KMS-11 (cell line): Measurements from ENCODE around the gene PRDM12.

Source experiments
- H2AFZ ChIP-seq: fragments of 200-600 bp; sonication (generic); 2 replicates; pipeline ENCODE4 v1.6.1; 2016; ENCODE audit warnings: antibody characterized with exemption, mixed run types, low read depth
- H3K27ac ChIP-seq: fragments of 200-600 bp; sonication (generic); 2 replicates; pipeline ENCODE4 v1.6.1; 2016; ENCODE audit warnings: mild to moderate bottlenecking, mixed run types
- H3K27me3 ChIP-seq: fragments of 200-600 bp; sonication (generic); 2 replicates; pipeline ENCODE4 v1.6.1; 2017; ENCODE audit warnings: mild to moderate bottlenecking, low read depth, mixed run types, moderate library complexity; ENCODE audit not compliant: insufficient read depth
- H3K36me3 ChIP-seq: fragments of 200-600 bp; sonication (generic); 2 replicates; pipeline ENCODE4 v1.6.1; 2017; ENCODE audit warnings: mild to moderate bottlenecking, mixed run types; ENCODE audit not compliant: insufficient read depth
- H3K4me1 ChIP-seq: fragments of 200-600 bp; sonication (generic); 2 replicates; pipeline ENCODE4 v1.6.1; 2016; ENCODE audit warnings: mild to moderate bottlenecking, low read depth, mixed run types; ENCODE audit not compliant: poor library complexity, severe bottlenecking
- H3K4me2 ChIP-seq: fragments of 200-600 bp; sonication (generic); 2 replicates; pipeline ENCODE4 v1.7.0; 2016; ENCODE audit warnings: mild to moderate bottlenecking, mixed run types
- H3K4me3 ChIP-seq: fragments of 200-600 bp; sonication (generic); IDR thresholded peaks from 2 replicates; pipeline ENCODE4 v1.6.1; 2017; ENCODE audit warnings: low read depth, low read length, mixed read lengths; ENCODE audit not compliant: insufficient read depth
- H3K79me2 ChIP-seq: fragments of 200-600 bp; sonication (generic); 2 replicates; pipeline ENCODE4 v1.6.1; 2016; ENCODE audit warnings: low read depth, mixed run types; ENCODE audit not compliant: insufficient read depth
- H3K9ac ChIP-seq: fragments of 200-600 bp; sonication (generic); 2 replicates; pipeline ENCODE4 v1.6.1; 2016; ENCODE audit warnings: mild to moderate bottlenecking, mixed run types
- H4K20me1 ChIP-seq: fragments of 200-600 bp; sonication (generic); 2 replicates; pipeline ENCODE4 v1.6.1; 2016; ENCODE audit warnings: mild to moderate bottlenecking, mixed run types; ENCODE audit not compliant: insufficient read depth
- CTCF ChIP-seq: fragments of 200-600 bp; sonication (generic); conservative IDR thresholded peaks from 2 replicates; pipeline ENCODE4 v1.6.1; 2017; ENCODE audit warnings: low read depth, mild to moderate bottlenecking, antibody characterized with exemption, low read length, moderate library complexity, mixed read lengths

The PRDM12 gene

GRCh38 chr9:130672933-130673615, 8.7 kb downstream of the PRDM12 start:
- Histone ChIP-seq H3K4me3 (no peak overlapping the region), H3K27me3 (peaks cover 15% of the 10 kb centered on the region), H3K9ac (no peak overlapping the region), H4K20me1 (no peaks in the 10 kb centered on the region), H3K4me1 (no peaks in the 10 kb centered on the region), H3K4me2 (no peak overlapping the region), H3K79me2 (no peaks in the 10 kb centered on the region), H2AFZ (no peak overlapping the region), H3K36me3 (no peaks in the 10 kb centered on the region), H3K27ac (no peak overlapping the region)
- no peak for TF ChIP-seq CTCF

GRCh38 chr9:130675396-130675795, 11.0 kb downstream of the PRDM12 start:
- TF ChIP-seq CTCF, result no peak
- Histone ChIP-seq H2AFZ (no peak overlapping the region), H3K9ac (no peak overlapping the region)

GRCh38 chr9:130677252-130677651, 12.9 kb downstream of the PRDM12 start:
- Histone ChIP-seq H2AFZ (no peak overlapping the region), H3K36me3 (no peaks in the 10 kb centered on the region), H3K79me2 (no peaks in the 10 kb centered on the region), H3K4me2 (no peak overlapping the region), H4K20me1 (no peaks in the 10 kb centered on the region), H3K27ac (no peak overlapping the region), H3K4me3 (no peak overlapping the region), H3K9ac (no peak overlapping the region), H3K27me3 (peaks cover 25% of the 10 kb centered on the region), H3K4me1 (no peaks in the 10 kb centered on the region)
- TF ChIP-seq CTCF, result no peak

More at GRCh38 chr9:130675396-130675795, 11.0 kb downstream of the PRDM12 start:
- Histone ChIP-seq H3K79me2 (no peaks in the 10 kb centered on the region), H3K36me3 (no peaks in the 10 kb centered on the region), H3K4me2 (no peak overlapping the region), H3K4me1 (no peaks in the 10 kb centered on the region), H3K27ac (no peak overlapping the region), H4K20me1 (no peaks in the 10 kb centered on the region), H3K4me3 (no peak overlapping the region), H3K27me3 (peaks cover 25% of the 10 kb centered on the region)

- TF ChIP-seq CTCF, result no peak
- Histone ChIP-seq H3K27me3 (peaks cover 25% of the 10 kb centered on the region), H3K36me3 (no peaks in the 10 kb centered on the region), H3K4me2 (peak overlapping the region; percentile 99), H4K20me1 (no peaks in the 10 kb centered on the region), H3K79me2 (no peaks in the 10 kb centered on the region), H3K9ac (peak overlapping the region; percentile 58; the same call in 1 of the 2 replicates), H3K4me3 (no peak overlapping the region), H3K4me1 (no peaks in the 10 kb centered on the region), H3K27ac (no peak overlapping the region), H2AFZ (peak overlapping the region; percentile 93)
Measured at GRCh38 chr9:130680836-130681768, 16.7 kb downstream of the PRDM12 start.
